Endodermal cell (in vitro differentiated cells): ENCODE data around the gene ALAD. TPM values are rescaled to one million over a fixed set of nuclear protein-coding genes. Genes with fewer than 3 reads are reported as not detected.

ENCODE experiments used
- DNase-seq: peaks from one replicate; pipeline ENCODE4 v3.0.0-alpha.2; 2017
- H3K27ac ChIP-seq: 2 replicates; pipeline ENCODE4 v1.5.1; 2013; ENCODE audit warnings: mild to moderate bottlenecking, low read depth, low read length, moderate library complexity
- H3K27me3 ChIP-seq: 2 replicates; pipeline ENCODE4 v1.6.1; 2013; ENCODE audit warnings: mild to moderate bottlenecking, low read length, moderate library complexity; ENCODE audit not compliant: insufficient read depth, control insufficient read depth, poor library complexity, severe bottlenecking
- H3K36me3 ChIP-seq: 2 replicates; pipeline ENCODE4 v1.7.0; 2013; ENCODE audit warnings: mild to moderate bottlenecking, low read length, moderate library complexity; ENCODE audit not compliant: control insufficient read depth, insufficient read depth
- H3K4me1 ChIP-seq: one replicate; pipeline ENCODE4 v1.7.0; 2013; ENCODE audit warnings: low read length; ENCODE audit not compliant: control insufficient read depth, insufficient read depth
- H3K4me3 ChIP-seq: 2 replicates; pipeline ENCODE4 v1.5.1; 2013; ENCODE audit warnings: mild to moderate bottlenecking, low read length, moderate library complexity
- H3K9ac ChIP-seq: 2 replicates; pipeline ENCODE4 v1.6.1; 2013; ENCODE audit warnings: mild to moderate bottlenecking, low read length, moderate library complexity; ENCODE audit not compliant: poor library complexity, severe bottlenecking; ENCODE audit errors: extremely low read depth
- H3K9me3 ChIP-seq: 2 replicates; pipeline ENCODE4 v1.6.1; 2013; ENCODE audit warnings: mild to moderate bottlenecking, low read length, moderate library complexity; ENCODE audit not compliant: control insufficient read depth
- H3K27ac Mint-ChIP-seq: 2 replicates; pipeline ENCODE4 v1.8.0; 2020; ENCODE audit warnings: mixed read lengths
- H3K27me3 Mint-ChIP-seq: 2 replicates; pipeline ENCODE4 v1.8.0; 2021; ENCODE audit warnings: mild to moderate bottlenecking, mixed read lengths; ENCODE audit not compliant: insufficient read depth
- H3K36me3 Mint-ChIP-seq: 2 replicates; pipeline ENCODE4 v1.8.0; 2020; ENCODE audit warnings: low read depth, mixed read lengths
- H3K4me1 Mint-ChIP-seq: 2 replicates; pipeline ENCODE4 v1.8.0; 2020; ENCODE audit warnings: mixed read lengths
- H3K4me3 Mint-ChIP-seq: 2 replicates; pipeline ENCODE4 v1.8.0; 2020; ENCODE audit warnings: mild to moderate bottlenecking, moderate library complexity, mixed read lengths
- H3K9me3 Mint-ChIP-seq: 2 replicates; pipeline ENCODE4 v1.8.0; 2020; ENCODE audit warnings: mild to moderate bottlenecking, mixed read lengths
- WGBS, 2 experiments: methylation state at CpG; one replicate each; pipeline versions ENCODE4 v1.1.5 to v1.1.7; 2013; ENCODE audit warnings: missing lambda C conversion rate in 2 of 2, mixed read lengths in 1 of 2; ENCODE audit not compliant: insufficient coverage in 1 of 2, insufficient read length in 1 of 2; 5-methylcytosine and 5-hydroxymethylcytosine counted together
- total RNA-seq, 2 donors: library from RNA; stranded (reverse); fragmentation: NEBNext Ultra II Directional in 1 of 2; extraction: Animal tissue kit (Norgen Biotek cat#: 25700) in 1 of 2; gene quantifications; 2 replicates in 1 of 2; 3 replicates in 1 of 2; pipeline ENCODE4 v1.2.1, GENCODE V29; 2021
- TF ChIP-seq, protein P1 (sequence below): fragments of 200-600 bp; sonication (generic); conservative IDR thresholded peaks from 2 replicates; pipeline ENCODE4 v1.5.0; 2021; ENCODE audit warnings: antibody characterized with exemption, mild to moderate bottlenecking

The ALAD gene
- total RNA-seq, 2 donors from 2014 or later, result 40.4 to 51.9 TPM

DNA sequence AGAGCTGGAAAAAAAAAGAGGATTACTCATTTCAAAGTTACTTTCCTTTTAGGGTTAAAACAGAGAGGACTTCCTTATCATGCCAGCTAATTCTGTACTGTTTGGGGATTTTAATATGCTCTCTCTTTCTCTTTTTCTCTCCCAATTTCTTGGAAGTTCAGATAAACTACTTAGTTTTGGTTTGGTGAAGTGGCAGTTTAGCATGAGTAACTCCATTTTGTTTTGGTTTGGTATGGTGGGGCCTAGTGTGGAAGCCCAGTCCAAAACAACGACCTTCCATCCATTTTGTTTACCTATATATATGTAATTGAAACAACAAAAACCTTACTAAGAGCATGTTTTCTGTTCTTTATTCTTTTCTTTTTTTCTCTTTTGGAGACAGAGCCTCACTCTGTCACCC lies 55.4 kb downstream of the ALAD start:
- no peak overlapping the region for H3K27ac Mint-ChIP-seq
- Histone ChIP-seq H3K9ac (no peak overlapping the region), H3K9me3 (no peaks in the 10 kb centered on the region), H3K4me3 (no peak overlapping the region), H3K27me3 (peaks cover 11% of the 10 kb centered on the region), H3K4me1 (peaks cover 5% of the 10 kb centered on the region), H3K36me3 (no peaks in the 10 kb centered on the region), H3K27ac (no peak overlapping the region)
- no peak overlapping the region for H3K4me3 Mint-ChIP-seq
- peaks cover 31% of the 10 kb centered on the region for H3K4me1 Mint-ChIP-seq
- no CpG with 5 or more reads among the region's 1 CpG for WGBS, 2 experiments
- no peaks in the 10 kb centered on the region for H3K36me3 Mint-ChIP-seq
- no peak for DNase-seq
- no peaks in the 10 kb centered on the region for H3K9me3 Mint-ChIP-seq
- peaks cover 34% of the 10 kb centered on the region for H3K27me3 Mint-ChIP-seq
- TF ChIP-seq, protein P1, sequence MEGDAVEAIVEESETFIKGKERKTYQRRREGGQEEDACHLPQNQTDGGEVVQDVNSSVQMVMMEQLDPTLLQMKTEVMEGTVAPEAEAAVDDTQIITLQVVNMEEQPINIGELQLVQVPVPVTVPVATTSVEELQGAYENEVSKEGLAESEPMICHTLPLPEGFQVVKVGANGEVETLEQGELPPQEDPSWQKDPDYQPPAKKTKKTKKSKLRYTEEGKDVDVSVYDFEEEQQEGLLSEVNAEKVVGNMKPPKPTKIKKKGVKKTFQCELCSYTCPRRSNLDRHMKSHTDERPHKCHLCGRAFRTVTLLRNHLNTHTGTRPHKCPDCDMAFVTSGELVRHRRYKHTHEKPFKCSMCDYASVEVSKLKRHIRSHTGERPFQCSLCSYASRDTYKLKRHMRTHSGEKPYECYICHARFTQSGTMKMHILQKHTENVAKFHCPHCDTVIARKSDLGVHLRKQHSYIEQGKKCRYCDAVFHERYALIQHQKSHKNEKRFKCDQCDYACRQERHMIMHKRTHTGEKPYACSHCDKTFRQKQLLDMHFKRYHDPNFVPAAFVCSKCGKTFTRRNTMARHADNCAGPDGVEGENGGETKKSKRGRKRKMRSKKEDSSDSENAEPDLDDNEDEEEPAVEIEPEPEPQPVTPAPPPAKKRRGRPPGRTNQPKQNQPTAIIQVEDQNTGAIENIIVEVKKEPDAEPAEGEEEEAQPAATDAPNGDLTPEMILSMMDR, result no peak

DNA sequence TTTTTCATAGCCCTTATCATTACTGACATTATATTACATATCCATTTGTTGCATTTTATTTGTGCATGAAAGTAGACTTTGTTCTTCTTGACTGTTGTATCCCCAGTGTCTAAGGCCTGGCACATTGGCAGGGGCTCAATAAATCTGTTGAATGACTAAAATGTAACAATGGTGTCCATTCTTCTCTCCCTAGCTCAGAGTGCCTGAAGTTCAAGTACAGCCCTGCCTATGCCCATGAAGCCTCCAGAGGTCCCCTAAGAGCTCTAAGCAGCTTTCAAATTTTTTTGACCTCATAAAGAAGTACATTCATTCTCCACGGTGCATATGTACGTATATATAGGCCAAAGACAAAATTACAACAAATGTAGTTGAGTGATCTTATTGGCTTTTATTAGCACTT lies 55.9 kb downstream of the ALAD start:
- H3K9ac ChIP-seq, result no peak overlapping the region
- TF ChIP-seq, protein P1, result no peak
- H3K27me3 Mint-ChIP-seq, result peaks cover 32% of the 10 kb centered on the region

GRCh38 chr9:113343732-113344231 lies 57.3 kb downstream of the ALAD start:
- H3K4me1 Mint-ChIP-seq, result peaks cover 37% of the 10 kb centered on the region
- TF ChIP-seq, protein P1, result no peak
- H3K27ac Mint-ChIP-seq, result no peak overlapping the region
- H3K27me3 Mint-ChIP-seq, result peaks cover 24% of the 10 kb centered on the region
- Histone ChIP-seq H3K4me1 (peaks cover 5% of the 10 kb centered on the region), H3K9ac (no peak overlapping the region), H3K9me3 (no peaks in the 10 kb centered on the region), H3K36me3 (no peaks in the 10 kb centered on the region), H3K27me3 (no peaks in the 10 kb centered on the region), H3K4me3 (no peak overlapping the region), H3K27ac (no peak overlapping the region)
- H3K36me3 Mint-ChIP-seq, result no peaks in the 10 kb centered on the region
- 75 to 80% methylated on average over 1 of the region's 1 CpG for WGBS, 2 experiments
- H3K4me3 Mint-ChIP-seq, result no peak overlapping the region
- peak; percentile 22 for DNase-seq
- H3K9me3 Mint-ChIP-seq, result no peaks in the 10 kb centered on the region

More for the DNA sequence above, 55.9 kb downstream of the ALAD start:
- no peak for DNase-seq
- peaks cover 6% of the 10 kb centered on the region for H3K27me3 ChIP-seq
- H3K36me3 Mint-ChIP-seq, result no peaks in the 10 kb centered on the region
- H3K36me3 ChIP-seq, result no peaks in the 10 kb centered on the region
- H3K4me1 ChIP-seq, result peaks cover 5% of the 10 kb centered on the region
- no peaks in the 10 kb centered on the region for H3K9me3 Mint-ChIP-seq
- H3K27ac ChIP-seq, result no peak overlapping the region
- no peak overlapping the region for H3K27ac Mint-ChIP-seq
- H3K4me3 Mint-ChIP-seq, result no peak overlapping the region
- peaks cover 30% of the 10 kb centered on the region for H3K4me1 Mint-ChIP-seq
- no peak overlapping the region for H3K4me3 ChIP-seq
- WGBS, 2 experiments, result 100% methylated on average over 2 of the region's 2 CpGs; no CpG with 5 or more reads in 1 of the 2 experiments
- H3K9me3 ChIP-seq, result no peaks in the 10 kb centered on the region
